GM06990 (cell line): Measurements from ENCODE around the gene PWP1.

Source experiments
- DNase-seq: peaks from one replicate; pipeline ENCODE4 v3.0.0-alpha.2; 2011; ENCODE audit not compliant: insufficient read length; ENCODE audit errors: extremely low read depth
- H3K27me3 ChIP-seq: replicated peaks from 2 replicates; pipeline ENCODE4 v1.6.0; 2011; ENCODE audit warnings: low read length; ENCODE audit not compliant: control insufficient read depth, insufficient read depth
- H3K36me3 ChIP-seq: 2 replicates; pipeline ENCODE4 v1.5.1; 2011; ENCODE audit warnings: low read length; ENCODE audit not compliant: control insufficient read depth, insufficient read depth
- H3K4me3 ChIP-seq: replicated peaks from 2 replicates; pipeline ENCODE4 v1.5.1; 2011; ENCODE audit warnings: low read depth, mild to moderate bottlenecking, control low read depth, low read length
- CTCF ChIP-seq: IDR thresholded peaks from 2 replicates; pipeline ENCODE4 v1.5.1; 2011; ENCODE audit warnings: low read length, control low read depth, mild to moderate bottlenecking, inconsistent platforms; ENCODE audit not compliant: insufficient read depth, poor library complexity, severe bottlenecking

PWP1 gene

GRCh38 chr12:107748472-107748871 is 62.9 kb downstream of the PWP1 start:
- no peak for DNase-seq

DNA sequence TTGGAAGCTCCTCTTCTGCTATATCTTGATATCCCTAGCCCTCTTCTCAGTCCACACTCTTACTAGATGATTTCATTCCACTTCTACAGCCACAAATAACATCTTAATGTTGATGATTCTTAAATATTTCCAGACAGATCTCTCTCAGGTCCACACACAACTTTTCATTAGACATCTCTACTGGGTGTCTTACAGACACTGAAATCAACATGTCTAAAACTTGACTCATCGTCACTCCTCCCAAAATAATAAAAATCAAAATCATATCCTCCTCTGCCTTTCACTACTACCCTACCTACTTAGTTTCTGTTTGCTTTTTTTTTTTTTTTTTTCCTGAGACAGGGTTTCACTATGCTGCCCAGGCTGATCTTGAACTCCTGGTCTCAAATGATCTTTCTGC is 63.5 kb downstream of the PWP1 start:
- Histone ChIP-seq H3K4me3 (no peak overlapping the region), H3K27me3 (no peaks in the 10 kb centered on the region), H3K36me3 (peaks cover 12% of the 10 kb centered on the region)
- no peak for DNase-seq
- TF ChIP-seq CTCF, result no peak

More at GRCh38 chr12:107748472-107748871, 62.9 kb downstream of the PWP1 start:
- H3K27me3 ChIP-seq, result no peaks in the 10 kb centered on the region
- peaks cover 13% of the 10 kb centered on the region for H3K36me3 ChIP-seq
- TF ChIP-seq CTCF, result no peak
- H3K4me3 ChIP-seq, result no peak overlapping the region

DNA sequence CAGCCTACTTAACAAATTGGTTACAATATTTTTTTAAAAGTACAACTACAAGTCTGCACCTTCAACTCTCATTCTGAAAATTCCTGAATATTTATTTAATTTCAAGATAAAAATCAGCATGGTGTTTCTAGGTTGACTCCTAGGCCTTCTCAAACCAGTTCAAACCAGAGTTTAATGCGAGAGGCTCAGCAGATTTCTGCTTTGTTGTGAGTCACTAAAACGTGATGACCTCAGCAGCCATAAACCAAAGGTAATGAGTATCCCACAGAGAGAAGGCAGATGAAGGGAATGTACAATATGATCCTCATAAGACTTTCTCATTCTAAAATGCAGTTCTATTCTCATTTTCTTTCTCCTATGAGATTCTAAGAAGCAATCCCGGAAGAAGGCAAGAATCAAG is 73.8 kb downstream of the PWP1 start:
- H3K27me3 ChIP-seq, result no peaks in the 10 kb centered on the region
- peak overlapping the region; percentile 76 for H3K4me3 ChIP-seq
- TF ChIP-seq CTCF, result no peak
- H3K36me3 ChIP-seq, result peaks cover 6% of the 10 kb centered on the region
- no peak for DNase-seq

GRCh38 chr12:107760207-107760808 is 74.7 kb downstream of the PWP1 start:
- peak; percentile 52 for DNase-seq
- H3K27me3 ChIP-seq, result no peaks in the 10 kb centered on the region
- no peak for TF ChIP-seq CTCF
- H3K4me3 ChIP-seq, result peak overlapping the region; percentile 76
- peaks cover 5% of the 10 kb centered on the region for H3K36me3 ChIP-seq

DNA sequence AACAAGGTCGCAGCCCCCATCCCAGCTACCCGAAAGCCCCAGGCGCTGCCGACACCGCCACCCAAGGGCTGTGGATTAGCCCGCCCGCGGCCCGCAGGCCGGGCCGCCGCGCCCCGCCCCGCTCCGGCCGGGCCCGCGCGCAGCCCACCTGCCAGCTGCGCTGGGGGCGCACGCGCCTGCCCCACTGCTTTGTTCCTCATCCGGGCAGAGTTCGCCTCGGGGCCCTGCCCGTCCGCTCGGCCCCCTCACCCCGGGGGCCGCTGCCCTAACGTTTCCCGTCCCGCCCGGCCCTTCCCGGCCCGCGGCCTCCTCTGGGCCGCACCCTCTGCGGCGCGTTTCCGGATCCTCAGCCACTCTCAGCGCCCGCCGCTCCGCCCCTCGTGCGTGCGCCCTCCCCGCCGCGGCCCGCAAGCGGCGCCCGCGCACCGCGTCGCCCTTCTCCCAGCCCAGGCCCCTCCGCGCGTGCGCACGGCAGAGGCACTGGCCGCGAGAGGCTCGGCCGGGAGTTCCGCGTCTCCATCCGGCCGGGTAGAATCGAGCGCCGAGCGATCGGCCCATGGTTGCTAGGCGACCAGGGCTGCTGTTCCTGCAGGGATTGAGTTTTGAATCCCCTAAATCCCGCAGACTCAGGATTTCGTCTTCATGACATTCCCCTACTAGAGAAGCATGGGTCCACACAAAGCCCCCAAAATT is 75.4 kb downstream of the PWP1 start, which contains the start of gene PRDM4:
Gene PRDM4, minus strand, starts transcription at position 329 of the 693 bp plus-strand sequence. CDS start 622 bp downstream, outside the sequence.
- H3K4me3 ChIP-seq, result peak within 1 kb of the TSS; percentile 76
- DNase-seq, result peak; percentile 95
- H3K27me3 ChIP-seq, result no peaks in the 10 kb centered on the region
- peaks cover 4% of the 10 kb centered on the region for H3K36me3 ChIP-seq
- TF ChIP-seq CTCF, result no peak

GRCh38 chr12:107761502-107761904 is 75.9 kb downstream of the PWP1 start:
- no peak for TF ChIP-seq CTCF
- Histone ChIP-seq H3K4me3 (peak overlapping the region; percentile 62), H3K27me3 (no peaks in the 10 kb centered on the region), H3K36me3 (peaks cover 3% of the 10 kb centered on the region)
- DNase-seq, result no peak
